Left lobe of liver (tissue), 2 donors: Measurements from ENCODE around the gene TMEM9. TPM values are rescaled to one million over a fixed set of nuclear protein-coding genes. Genes with fewer than 3 reads are reported as not detected.

ENCODE experiments used
- ATAC-seq: fragments of 200-7000 bp; cut with Tn5 transposase; one replicate; pipeline ENCODE4 v1.9.1; 2020; ENCODE audit warnings: mild to moderate bottlenecking, moderate library complexity
- DNase-seq: peaks from one replicate; pipeline ENCODE4 v3.0.0-alpha.2; 2020; ENCODE audit warnings: low spot score
- total RNA-seq: library from RNA; stranded (reverse); gene quantifications from one replicate; pipeline ENCODE4 v1.2.1, GENCODE V29; 2021
- donor health status: DM: no; HTN: no; CAD: no; lungs with moderate emphysema.
- donor health status: DM: no; HTN: yes; CAD: no.

Gene TMEM9
- total RNA-seq, 1 donor from 2014 or later: 41.2 TPM

DNA sequence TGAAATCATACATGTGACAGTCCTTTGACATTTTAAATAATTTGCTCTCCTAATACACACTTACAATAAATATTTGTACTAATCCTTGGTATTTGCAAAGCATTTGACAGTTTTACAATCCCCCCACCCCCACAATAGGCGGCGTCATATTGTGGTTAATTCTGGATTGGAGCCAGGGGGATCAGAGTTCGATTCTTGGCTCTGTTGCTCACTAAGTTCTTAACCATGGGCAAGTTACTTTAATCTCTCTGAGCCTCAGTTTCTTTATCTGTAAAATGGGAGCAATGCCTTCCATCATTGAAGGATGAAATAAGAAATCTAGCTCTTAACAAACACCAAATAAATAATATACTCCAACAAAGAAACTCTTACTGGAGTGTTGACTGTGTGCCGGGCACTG, 65.9 kb downstream of the TMEM9 start:
- DNase-seq: no peak
- ATAC-seq: no peak

DNA sequence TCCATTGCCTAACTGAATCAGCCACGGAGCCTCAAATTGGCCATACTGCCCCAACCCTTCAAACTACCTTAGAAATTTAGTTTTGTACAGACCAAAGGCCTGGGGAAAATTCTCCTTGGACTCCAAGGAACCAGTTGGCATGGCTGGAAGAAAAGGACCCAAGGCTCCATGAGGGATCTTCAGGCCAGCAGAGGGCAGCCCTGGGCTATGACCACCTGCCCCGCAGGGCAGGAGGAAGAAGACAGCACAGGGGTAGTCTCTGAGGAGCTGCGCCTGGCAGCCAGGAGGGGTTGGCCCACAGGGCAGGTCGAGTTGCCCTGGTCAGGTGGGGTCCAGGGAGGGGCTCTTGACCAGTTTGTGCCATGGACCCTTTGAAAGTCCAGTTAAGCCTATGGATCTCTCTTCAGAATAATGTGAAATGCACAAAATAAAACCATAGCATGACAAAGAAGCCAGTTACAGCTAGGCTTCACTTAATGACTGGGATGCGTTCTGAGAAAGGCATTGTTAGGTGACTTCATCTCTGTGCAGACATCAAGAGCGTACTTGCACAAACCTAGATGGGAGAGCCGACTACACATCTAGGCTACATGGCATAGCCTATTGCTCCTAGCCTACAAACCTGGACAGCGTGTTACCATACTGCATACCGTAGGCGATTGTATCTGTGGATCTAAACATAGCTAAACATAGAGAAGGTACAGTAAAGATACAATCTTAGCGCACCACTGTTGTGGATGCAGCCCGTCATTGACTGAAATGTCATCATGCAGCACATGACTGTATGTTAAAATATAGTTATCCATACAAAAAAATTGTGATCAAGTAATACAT, 68.2 kb downstream of the TMEM9 start:
- peak; percentile 95 for ATAC-seq
- DNase-seq: peak; percentile 61

Other genes starting within 250 kb of the TMEM9 start
- gene KIF21B, start 130.8 kb downstream of the TMEM9 start, total RNA-seq: 0.93 TPM
- gene CACNA1S, start 42.0 kb downstream of the TMEM9 start, total RNA-seq: not detected
- gene ASCL5, start 27.3 kb downstream of the TMEM9 start, total RNA-seq: not detected
- gene IGFN1, start 36.4 kb upstream of the TMEM9 start, total RNA-seq: not detected
- gene PKP1, start 129.0 kb upstream of the TMEM9 start, total RNA-seq: 0.03 TPM
- gene TNNT2, start 223.2 kb upstream of the TMEM9 start, total RNA-seq: 0.33 TPM
- 27.8 TPM for gene LAD1, start 244.8 kb upstream of the TMEM9 start, total RNA-seq